Lower leg skin (tissue), 4 donors: ENCODE results near the gene COL6A2. TPM values are rescaled to one million over a fixed set of nuclear protein-coding genes. Genes with fewer than 3 reads are reported as not detected.
A peak's percentile ranks its signal among the peaks of the same experiment; 100 is the strongest.

ENCODE experiments used
- DNase-seq, 2 donors: peaks; one replicate each; pipeline ENCODE4 v3.0.0-alpha.2; 2019; ENCODE audit warnings: low spot score in 2 of 2
- H3K4me3 ChIP-seq: fragments of 200-600 bp; sonication (generic); 2 replicates; pipeline ENCODE4 v1.5.1; 2017; ENCODE audit warnings: mild to moderate bottlenecking, low read depth; ENCODE audit not compliant: poor library complexity, severe bottlenecking
- POLR2A ChIP-seq, 2 donors: fragments of 450-650 bp; IDR thresholded peaks; one replicate each; pipeline ENCODE4 v1.6.1; 2016 to 2017; ENCODE audit warnings: antibody characterized with exemption in 2 of 2, mild to moderate bottlenecking in 1 of 2, moderate library complexity in 1 of 2
- WGBS, 2 donors: methylation state at CpG; one replicate each; pipeline ENCODE4 v1.1.5; 2018; 5-methylcytosine and 5-hydroxymethylcytosine counted together
- intact Hi-C: fragments of 100-400 bp; cut with DNase I; formaldehyde crosslinking; loops from one replicate; pipeline ENCODE4 v1.15.0; 2023; ENCODE audit warnings: low total_unique reads
- total RNA-seq, 4 donors: library from RNA; depleted of rRNA; stranded (reverse); fragments of >200 nt; gene quantifications; one replicate each; pipeline ENCODE4 v1.1.0, GENCODE V29; 2016
- TF ChIP-seq, protein P1 (sequence below), 3 donors: fragments of 450-650 bp; IDR thresholded peaks; one replicate each; pipeline ENCODE4 v1.5.1; 2016; ENCODE audit warnings: antibody characterized with exemption in 3 of 3, mild to moderate bottlenecking in 3 of 3, moderate library complexity in 2 of 3

COL6A2 gene
- total RNA-seq, 4 donors from 2014 or later: 137 to 543 (median 164) TPM

DNA sequence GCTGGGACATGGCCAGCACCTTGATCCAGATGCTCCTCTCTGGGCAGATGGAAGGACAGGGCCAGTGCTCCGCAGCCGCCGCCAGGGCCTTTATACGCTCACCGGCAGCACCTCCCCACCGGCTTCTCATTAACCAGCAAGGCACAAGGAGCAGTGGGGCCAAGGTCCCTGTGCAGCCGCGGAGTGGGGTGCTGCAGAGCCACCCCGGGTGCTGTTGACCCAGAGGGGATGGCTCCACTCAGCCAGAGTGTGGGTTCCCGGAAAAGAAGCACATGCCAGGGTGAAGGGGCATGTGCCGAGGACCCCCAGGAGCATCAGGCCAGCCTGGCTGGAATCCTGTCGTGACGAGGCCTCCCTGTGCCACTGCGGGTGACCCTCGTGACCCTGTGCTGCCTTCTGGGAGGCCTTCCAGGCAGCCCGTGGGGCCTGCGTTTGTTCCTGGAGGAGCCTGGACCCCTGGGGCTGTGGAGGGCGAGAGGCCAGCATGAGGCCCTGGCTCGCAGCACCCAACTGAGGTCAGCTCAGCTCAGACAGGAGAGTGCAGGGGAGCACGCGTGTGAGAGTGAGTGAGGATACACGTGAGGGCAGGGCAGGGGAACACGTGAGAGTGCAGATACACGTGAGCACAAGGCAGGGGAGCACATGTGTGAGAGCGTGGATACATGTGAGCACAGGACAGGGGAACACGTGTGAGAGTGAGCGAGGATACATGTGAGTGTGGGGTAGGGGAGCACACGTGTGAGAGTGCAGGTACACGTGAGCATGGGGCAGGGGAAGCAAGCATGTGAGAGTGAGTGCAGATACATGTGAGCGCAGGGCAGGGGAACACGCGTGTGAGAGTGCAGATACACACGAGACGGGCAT is 57.8 kb downstream of the COL6A2 start, which contains the start of gene FTCD:
TSS of gene FTCD (minus strand) at position 66 of the 864 bp plus-strand sequence. CDS start at position 10, 56 bp downstream.
- TF ChIP-seq, protein P1, sequence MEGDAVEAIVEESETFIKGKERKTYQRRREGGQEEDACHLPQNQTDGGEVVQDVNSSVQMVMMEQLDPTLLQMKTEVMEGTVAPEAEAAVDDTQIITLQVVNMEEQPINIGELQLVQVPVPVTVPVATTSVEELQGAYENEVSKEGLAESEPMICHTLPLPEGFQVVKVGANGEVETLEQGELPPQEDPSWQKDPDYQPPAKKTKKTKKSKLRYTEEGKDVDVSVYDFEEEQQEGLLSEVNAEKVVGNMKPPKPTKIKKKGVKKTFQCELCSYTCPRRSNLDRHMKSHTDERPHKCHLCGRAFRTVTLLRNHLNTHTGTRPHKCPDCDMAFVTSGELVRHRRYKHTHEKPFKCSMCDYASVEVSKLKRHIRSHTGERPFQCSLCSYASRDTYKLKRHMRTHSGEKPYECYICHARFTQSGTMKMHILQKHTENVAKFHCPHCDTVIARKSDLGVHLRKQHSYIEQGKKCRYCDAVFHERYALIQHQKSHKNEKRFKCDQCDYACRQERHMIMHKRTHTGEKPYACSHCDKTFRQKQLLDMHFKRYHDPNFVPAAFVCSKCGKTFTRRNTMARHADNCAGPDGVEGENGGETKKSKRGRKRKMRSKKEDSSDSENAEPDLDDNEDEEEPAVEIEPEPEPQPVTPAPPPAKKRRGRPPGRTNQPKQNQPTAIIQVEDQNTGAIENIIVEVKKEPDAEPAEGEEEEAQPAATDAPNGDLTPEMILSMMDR (IDR thresholded peaks at IDR 0.05): no peak
- DNase-seq: peak in 1 of 2 donors; percentile 82
- intact Hi-C loops: no loop called here
- WGBS, 2 donors: 83 to 87% methylated on average over 26 to 34 of the region's 34 CpGs
- H3K4me3 ChIP-seq: no peak within 1 kb of the TSS

DNA sequence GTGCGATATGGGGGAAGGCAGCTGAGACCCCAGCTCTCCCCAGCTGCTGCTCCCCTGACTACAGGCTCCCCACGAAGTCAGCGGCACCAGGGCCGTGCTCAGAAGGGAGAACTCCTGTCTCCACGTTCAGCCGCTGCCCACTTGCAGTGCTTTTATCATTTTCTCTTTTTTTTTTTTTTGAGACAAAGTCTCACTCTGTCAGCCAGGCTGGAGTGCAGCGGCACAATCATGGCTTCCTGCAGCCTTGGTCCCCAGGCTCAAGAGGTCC is 58.4 kb downstream of the COL6A2 start:
- intact Hi-C loops: no loop called here
- WGBS, 2 donors: 92 to 93% methylated on average over 7 of the region's 7 CpGs
- TF ChIP-seq POLR2A (IDR thresholded peaks at IDR 0.05): no peak
- TF ChIP-seq, protein P1 (IDR thresholded peaks at IDR 0.05): no peak
- no peak for DNase-seq
- no peak overlapping the region for H3K4me3 ChIP-seq

DNA sequence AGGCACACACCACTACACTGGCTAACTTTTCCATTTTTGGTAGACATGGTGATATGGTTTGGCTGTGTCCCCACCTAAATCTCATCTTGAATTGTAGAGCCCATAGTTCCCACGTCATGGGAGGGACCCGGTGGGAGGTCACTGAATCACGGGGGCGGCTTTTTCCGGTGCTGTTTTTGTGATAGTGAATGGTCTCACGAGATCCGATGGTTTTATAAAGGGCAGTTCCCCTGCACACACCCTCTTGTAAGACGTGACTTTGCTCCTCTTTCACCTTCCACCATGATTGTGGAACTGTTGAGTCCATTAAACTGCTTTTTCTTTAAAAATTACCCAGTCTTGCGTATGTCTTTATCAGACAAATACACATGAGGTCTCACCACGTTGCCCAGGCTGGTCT is 58.8 kb downstream of the COL6A2 start:
- WGBS, 2 donors: 78 to 85% methylated on average over 10 of the region's 10 CpGs
- intact Hi-C loops: no loop called here
- no peak overlapping the region for H3K4me3 ChIP-seq
- peak in 1 of 2 donors; percentile 74 for DNase-seq
- TF ChIP-seq, protein P1 (IDR thresholded peaks at IDR 0.05): no peak
- no peak for TF ChIP-seq POLR2A (IDR thresholded peaks at IDR 0.05)

DNA sequence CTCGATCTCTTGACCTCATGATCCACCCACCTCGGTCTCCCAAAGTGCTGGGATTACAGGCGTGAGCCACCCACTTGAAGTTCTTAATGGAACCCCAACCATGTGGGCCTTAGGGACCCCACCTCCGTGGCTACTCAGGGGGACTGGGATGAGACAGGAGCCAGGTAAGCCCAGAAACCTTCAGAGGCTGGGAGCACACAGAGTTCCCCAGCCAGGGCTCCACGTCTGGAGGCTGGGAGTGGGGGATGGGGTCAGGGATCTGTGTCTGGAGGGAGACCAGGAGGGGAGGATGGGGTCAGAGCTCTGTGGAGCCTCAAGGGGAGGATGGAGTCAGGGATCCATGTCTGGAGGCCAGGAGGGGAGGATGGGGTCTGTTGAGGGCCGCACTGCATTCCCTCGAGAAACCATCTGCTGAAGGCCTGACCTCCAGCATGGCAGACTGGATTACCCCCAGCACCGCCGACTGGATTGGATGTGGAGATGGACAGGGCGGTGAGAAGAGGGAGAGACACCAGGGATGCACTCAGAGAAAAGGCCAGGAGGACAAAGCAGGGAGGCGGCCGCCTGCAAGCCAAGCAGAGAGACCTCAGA is 59.6 kb downstream of the COL6A2 start:
- TF ChIP-seq, protein P1 (IDR thresholded peaks at IDR 0.05): no peak
- no peak for TF ChIP-seq POLR2A (IDR thresholded peaks at IDR 0.05)
- 93 to 94% methylated on average over 12 of the region's 12 CpGs for WGBS, 2 donors
- peak in 1 of 2 donors; percentile 80 for DNase-seq
- no peak overlapping the region for H3K4me3 ChIP-seq
- intact Hi-C loops: no loop called here

DNA sequence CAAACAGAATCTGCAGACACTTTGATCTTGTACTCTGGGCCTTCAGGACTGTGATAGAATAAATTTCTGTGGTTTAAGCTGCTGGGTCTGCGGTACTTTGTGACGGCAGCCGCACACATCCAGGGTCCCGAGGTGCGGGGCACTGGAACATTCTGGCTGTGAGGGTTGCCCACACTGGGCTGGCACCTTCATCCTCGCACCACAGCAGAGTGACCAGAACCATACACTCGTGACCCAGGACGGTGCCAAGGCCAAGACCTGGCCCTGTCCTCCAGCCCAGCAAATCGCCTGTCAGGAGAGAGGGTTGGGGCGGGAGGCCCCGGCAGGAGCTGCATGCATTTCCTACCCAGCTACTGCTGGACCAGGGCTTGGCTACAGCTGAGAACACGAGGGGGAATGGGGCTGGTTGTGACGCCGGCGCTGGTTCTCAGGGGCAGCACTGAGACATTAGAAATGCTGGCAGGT is 60.1 kb downstream of the COL6A2 start:
- intact Hi-C loops: no loop called here
- no peak overlapping the region for H3K4me3 ChIP-seq
- TF ChIP-seq, protein P1 (IDR thresholded peaks at IDR 0.05): no peak
- no peak for TF ChIP-seq POLR2A (IDR thresholded peaks at IDR 0.05)
- 88 to 93% methylated on average over 15 of the region's 15 CpGs for WGBS, 2 donors
- DNase-seq: peak in 1 of 2 donors; percentile 79
